GM12878 (cell line): ENCODE data around the gene TCERG1L. TPM values are rescaled to one million over a fixed set of nuclear protein-coding genes. Genes with fewer than 3 reads are reported as not detected.

Source experiments
- ATAC-seq: fragments of 200-7000 bp; cut with Tn5 transposase; 3 replicates; pipeline ENCODE4 v1.9.1; 2020; ENCODE audit warnings: mild to moderate bottlenecking, moderate library complexity
- BruUV-seq: library from RNA; stranded (reverse); fragments of 400-500 nt; replicated peaks from 2 replicates; lab custom pipeline; 2021; lab: Mats Ljungman, UMichigan
- CTCF ChIA-PET: fragments of 300-600 bp; sonication (Branson Sonifier 250); formaldehyde crosslinking; extraction: SDS; loops from one replicate; lab custom pipeline; 2021; ENCODE audit warnings: inconsistent platforms; lab: Yijun Ruan, JAX
- POLR2A ChIA-PET: fragments of 350-600 bp; formaldehyde crosslinking; extraction: SDS; loops from one replicate; lab custom pipeline; 2021; ENCODE audit warnings: inconsistent platforms; lab: Charles Lee
- RAD21 ChIA-PET: fragments of 300-600 bp; sonication (Branson Sonifier 250); formaldehyde crosslinking; loops from one replicate; lab custom pipeline; 2023; ENCODE audit warnings: antibody characterized with exemption; ENCODE audit not compliant: unreplicated experiment; lab: Charles Lee
- SMC1A ChIA-PET: fragments of 300-600 bp; sonication (Branson Sonifier 250); formaldehyde crosslinking; loops from one replicate; lab custom pipeline; 2023; ENCODE audit not compliant: unreplicated experiment, uncharacterized antibody; lab: Charles Lee
- DNase-seq: peaks from one replicate; pipeline ENCODE4 v3.0.0-alpha.2; 2011; ENCODE audit warnings: low read depth, low spot score
- FAIRE-seq: peaks from 3 replicates; lab custom pipeline; 2011; peaks lifted over from hg19 to GRCh38; lab: Jason Lieb, UNC
- H2AFZ ChIP-seq: 2 replicates; pipeline ENCODE4 v1.6.0; 2011; ENCODE audit warnings: low read depth, low read length, control low read depth; ENCODE audit not compliant: control insufficient read depth
- H3K27ac ChIP-seq: 2 replicates; pipeline ENCODE4 v1.5.1; 2011; ENCODE audit warnings: control low read depth; ENCODE audit not compliant: control insufficient read depth, insufficient read depth
- H3K27me3 ChIP-seq, 2 experiments: replicated peaks in 1 of 2; 2 replicates each; pipeline versions ENCODE4 v1.6.0 to v1.6.1; 2011; ENCODE audit warnings: low read length in 1 of 2; ENCODE audit not compliant: control insufficient read depth in 2 of 2, insufficient read depth in 2 of 2
- H3K36me3 ChIP-seq, 2 experiments: 2 replicates each; pipeline ENCODE4 v1.5.1; 2011; ENCODE audit warnings: low read length in 1 of 2; ENCODE audit not compliant: control insufficient read depth in 2 of 2, insufficient read depth in 2 of 2
- H3K4me1 ChIP-seq: 2 replicates; pipeline ENCODE4 v1.6.1; 2011; ENCODE audit warnings: mild to moderate bottlenecking, low read length, moderate library complexity, mixed read lengths; ENCODE audit not compliant: control insufficient read depth, insufficient read depth
- H3K4me2 ChIP-seq: 2 replicates; pipeline ENCODE4 v1.6.0; 2011; ENCODE audit warnings: control low read depth; ENCODE audit not compliant: control insufficient read depth, insufficient read depth
- H3K4me3 ChIP-seq: fragments of 200-600 bp; sonication (generic); 2 replicates; pipeline ENCODE4 v1.5.1; 2016
- H3K79me2 ChIP-seq: 2 replicates; pipeline ENCODE4 v1.6.0; 2011; ENCODE audit warnings: low read length; ENCODE audit not compliant: control insufficient read depth, insufficient read depth
- H3K9ac ChIP-seq: 2 replicates; pipeline ENCODE4 v1.8.0; 2011; ENCODE audit warnings: low read length, control low read depth, mixed read lengths; ENCODE audit not compliant: control insufficient read depth, insufficient read depth
- H3K9me3 ChIP-seq: replicated peaks from 3 replicates; pipeline ENCODE4 v1.5.1; 2011; ENCODE audit warnings: mild to moderate bottlenecking, low read length; ENCODE audit not compliant: control insufficient read depth, insufficient read depth
- H4K20me1 ChIP-seq: 2 replicates; pipeline ENCODE4 v1.6.0; 2011; ENCODE audit not compliant: control insufficient read depth, insufficient read depth
- CBX3 ChIP-seq: fragments of 200-600 bp; sonication (generic); IDR thresholded peaks from 2 replicates; pipeline ENCODE4 v1.6.1; 2016; ENCODE audit warnings: low read depth, borderline replicate concordance
- CHD2 ChIP-seq: IDR thresholded peaks from 2 replicates; pipeline ENCODE4 v1.6.1; 2011; ENCODE audit warnings: low read depth, low read length, improper control_type of control experiment, borderline replicate concordance
- CTCF ChIP-seq, 3 experiments: IDR thresholded peaks in 2 of 3; conservative IDR thresholded peaks in 1 of 3; 2 replicates each; pipeline ENCODE4 v1.5.1; 2011; ENCODE audit warnings: low read depth in 3 of 3, low read length in 3 of 3, mild to moderate bottlenecking in 3 of 3, control low read depth in 2 of 3, moderate library complexity in 2 of 3, inconsistent platforms in 1 of 3, mixed read lengths in 1 of 3; ENCODE audit not compliant: control insufficient read depth in 2 of 3, insufficient read depth in 1 of 3; ENCODE audit errors: extremely low read depth in 1 of 3
- E2F8 ChIP-seq: fragments of 450-650 bp; IDR thresholded peaks from 2 replicates; pipeline ENCODE4 v1.6.1; 2018; ENCODE audit warnings: mild to moderate bottlenecking, low read depth, moderate library complexity; ENCODE audit not compliant: partially characterized antibody
- EED ChIP-seq: sonication (generic); IDR thresholded peaks from 2 replicates; pipeline ENCODE4 v1.6.1; 2016; ENCODE audit warnings: antibody characterized with exemption, low read depth
- HDGF ChIP-seq: fragments of 450-650 bp; IDR thresholded peaks from 2 replicates; pipeline ENCODE4 v1.6.1; 2016; ENCODE audit warnings: antibody characterized with exemption
- RAD51 ChIP-seq: fragments of 450-650 bp; IDR thresholded peaks from 2 replicates; pipeline ENCODE4 v1.6.1; 2016; ENCODE audit warnings: moderate library complexity, mild to moderate bottlenecking, inconsistent platforms
- ZBTB40 ChIP-seq: fragments of 450-650 bp; IDR thresholded peaks from 2 replicates; pipeline ENCODE4 v1.6.1; 2016; ENCODE audit warnings: mild to moderate bottlenecking, moderate library complexity, borderline replicate concordance
- ZNF217 ChIP-seq: fragments of 450-650 bp; IDR thresholded peaks from 2 replicates; pipeline ENCODE4 v1.6.1; 2017; ENCODE audit warnings: antibody characterized with exemption, mild to moderate bottlenecking
- WGBS: methylation state at CpG from one replicate; pipeline ENCODE4 v1.1.6; 2016; ENCODE audit warnings: low lambda C conversion rate; ENCODE audit not compliant: insufficient replicate concordance, insufficient coverage; ENCODE audit errors: missing lambda C conversion rate; 5-methylcytosine and 5-hydroxymethylcytosine counted together
- in situ Hi-C: fragments of 300-500 bp; cut with MboI; formaldehyde crosslinking; loops from 9 replicates; pipeline ENCODE4 v1.14.3; 2018; ENCODE audit warnings: mixed read lengths
- intact Hi-C: fragments of 100-400 bp; cut with micrococcal nuclease; formaldehyde crosslinking; loops from one replicate; pipeline ENCODE4 v1.14.2; 2022; ENCODE audit not compliant: unreplicated experiment
- polyA plus RNA-seq, 11 experiments: library from polyadenylated mRNA; depleted of rRNA in 4 of 11; unstranded in 6 of 11; stranded (reverse) in 5 of 11; fragments of >200 nt; fragmentation: Nextera tagmentation in 4 of 11; fragmentation: Illumina TruSeq in 1 of 11; extraction: Ambion mirVana in 4 of 11; extraction: Trizol in 1 of 11; gene quantifications; 1 replicate in 1 of 11; 2 replicates in 10 of 11; pipeline versions ENCODE4 v1.2.1 to v1.2.3, GENCODE V29; 2011 to 2016; ENCODE audit warnings: inconsistent platforms in 2 of 11, missing spikeins in 2 of 11, low read depth in 1 of 11
- total RNA-seq, 4 experiments: library from RNA; depleted of rRNA in 3 of 4; stranded (reverse); fragments of >200 nt in 3 of 4; fragmentation: Illumina TruSeq in 1 of 4; extraction: Trizol in 1 of 4; gene quantifications; 2 replicates each; pipeline versions ENCODE4 v1.2.1 to v1.2.3, GENCODE V29; 2013 to 2021

The TCERG1L gene
- total and polyA plus RNA-seq, 10 of the 15 experiments (the other 5 are each of a cell fraction or from before 2014, with no cell fraction given), result not detected

DNA sequence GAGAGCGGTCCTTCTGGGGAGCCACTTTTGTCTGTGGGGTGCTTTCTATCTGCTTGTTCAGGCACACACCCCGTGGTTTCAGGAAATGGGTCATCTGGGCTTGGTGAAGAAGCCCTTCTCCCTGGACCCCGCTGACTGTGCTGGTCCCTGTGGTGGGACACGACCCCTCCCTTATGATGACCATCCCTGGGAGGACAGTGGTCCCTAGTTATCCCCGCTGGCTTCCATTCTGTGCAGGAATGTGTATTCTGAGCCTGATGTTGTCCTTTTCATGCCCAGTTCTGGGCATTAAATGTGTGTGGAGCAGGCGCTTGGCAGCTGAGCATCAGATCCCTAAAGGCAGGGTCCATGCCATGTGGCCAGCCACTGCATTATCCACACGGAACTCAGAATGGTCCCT lies 71.6 kb downstream of the TCERG1L start:
- no TSS peak for BruUV-seq
- CTCF ChIA-PET, result no interaction called here
- Histone ChIP-seq H2AFZ (no peak overlapping the region), H3K36me3 (no peaks in the 10 kb centered on the region), H3K4me3 (no peak overlapping the region), H3K79me2 (no peaks in the 10 kb centered on the region), H3K4me1 (no peaks in the 10 kb centered on the region), H3K27ac (no peak overlapping the region), H3K4me2 (no peak overlapping the region), H3K9ac (no peak overlapping the region), H3K27me3 (no peaks in the 10 kb centered on the region), H3K9me3 (no peaks in the 10 kb centered on the region; the same call in 2 of the 3 replicates), H4K20me1 (no peaks in the 10 kb centered on the region)
- 32% methylated on average over 7 of the region's 7 CpGs for WGBS
- POLR2A ChIA-PET, result no interaction called here
- intact Hi-C loops (no loop called here), in situ Hi-C loops (no loop called here)
- TF ChIP-seq ZNF217 (no peak), EED (no peak)
- RAD21 ChIA-PET, result no interaction called here
- SMC1A ChIA-PET, result no interaction called here
- FAIRE-seq (no peak), DNase-seq (no peak), ATAC-seq (no peak)

GRCh38 chr10:131239450-131239849 lies 72.1 kb downstream of the TCERG1L start:
- in situ Hi-C loops (no loop called here), intact Hi-C loops (no loop called here)
- ChIA-PET CTCF (no interaction called here), RAD21 (no interaction called here), POLR2A (no interaction called here), SMC1A (no interaction called here)
- no peak overlapping the region for H2AFZ ChIP-seq
- H3K27ac ChIP-seq, result no peak overlapping the region
- FAIRE-seq, result no peak
- no peak overlapping the region for H3K4me3 ChIP-seq
- no peak for DNase-seq
- no peaks in the 10 kb centered on the region for H3K4me1 ChIP-seq
- no peaks in the 10 kb centered on the region for H4K20me1 ChIP-seq
- no peaks in the 10 kb centered on the region; the same call in 2 of the 3 replicates for H3K9me3 ChIP-seq
- 65% methylated on average over 13 of the region's 13 CpGs for WGBS
- H3K9ac ChIP-seq, result no peak overlapping the region
- no peaks in the 10 kb centered on the region for H3K36me3 ChIP-seq
- no TSS peak for BruUV-seq
- no peak for ATAC-seq
- no peak overlapping the region for H3K4me2 ChIP-seq
- H3K27me3 ChIP-seq, result no peaks in the 10 kb centered on the region
- no peaks in the 10 kb centered on the region for H3K79me2 ChIP-seq
- no peak for TF ChIP-seq ZBTB40
- no peak for TF ChIP-seq HDGF
- TF ChIP-seq CHD2, result no peak
- TF ChIP-seq RAD51, result no peak
- TF ChIP-seq CTCF (IDR thresholded peaks at IDR 0.05 in 2 of 3, conservative IDR thresholded peaks at IDR 0.05 in 1 of 3; ENCODE audit: control insufficient read depth in 2 of 3, extremely low read depth in 1 of 3, insufficient read depth in 1 of 3, low read depth in 3 of 3, low read length in 3 of 3), result no peak
- no peak for TF ChIP-seq E2F8
- TF ChIP-seq CBX3, result no peak
